ENCODE measurements around the gene SYNGR3.

DNA sequence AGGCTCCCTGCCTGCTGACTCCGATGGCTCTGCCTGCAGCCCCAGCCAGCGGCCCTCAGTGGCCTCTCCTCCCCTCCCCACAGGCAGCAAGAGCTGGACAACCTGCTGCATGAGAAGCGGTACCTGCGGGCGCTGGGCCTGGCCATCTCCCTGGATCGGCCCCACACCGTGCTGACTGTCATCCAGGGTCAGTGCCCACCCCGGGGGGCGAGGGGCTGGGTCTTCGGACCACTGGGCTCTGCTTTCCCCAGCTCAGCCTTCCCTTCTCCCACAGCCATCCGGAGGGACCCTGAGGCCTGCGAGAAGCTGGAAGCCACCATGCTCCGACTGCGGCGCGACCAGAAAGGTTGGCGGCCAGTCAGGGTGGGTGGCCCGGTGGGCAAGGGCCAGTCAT lies 11.9 kb upstream of the SYNGR3 start:
- TF ChIP-seq RAD21 (IDR thresholded peaks at IDR 0.05; ENCODE audit: low read depth) = no peak
- TF ChIP-seq CEBPB (IDR thresholded peaks at IDR 0.05) = no peak
- TF ChIP-seq EP300 (IDR thresholded peaks at IDR 0.05; ENCODE audit: borderline replicate concordance) = no peak
- TF ChIP-seq YY1 (IDR thresholded peaks at IDR 0.05; ENCODE audit: low read depth) = no peak
- TF ChIP-seq TEAD4 (IDR thresholded peaks at IDR 0.05) = no peak
- TF ChIP-seq, protein P1, sequence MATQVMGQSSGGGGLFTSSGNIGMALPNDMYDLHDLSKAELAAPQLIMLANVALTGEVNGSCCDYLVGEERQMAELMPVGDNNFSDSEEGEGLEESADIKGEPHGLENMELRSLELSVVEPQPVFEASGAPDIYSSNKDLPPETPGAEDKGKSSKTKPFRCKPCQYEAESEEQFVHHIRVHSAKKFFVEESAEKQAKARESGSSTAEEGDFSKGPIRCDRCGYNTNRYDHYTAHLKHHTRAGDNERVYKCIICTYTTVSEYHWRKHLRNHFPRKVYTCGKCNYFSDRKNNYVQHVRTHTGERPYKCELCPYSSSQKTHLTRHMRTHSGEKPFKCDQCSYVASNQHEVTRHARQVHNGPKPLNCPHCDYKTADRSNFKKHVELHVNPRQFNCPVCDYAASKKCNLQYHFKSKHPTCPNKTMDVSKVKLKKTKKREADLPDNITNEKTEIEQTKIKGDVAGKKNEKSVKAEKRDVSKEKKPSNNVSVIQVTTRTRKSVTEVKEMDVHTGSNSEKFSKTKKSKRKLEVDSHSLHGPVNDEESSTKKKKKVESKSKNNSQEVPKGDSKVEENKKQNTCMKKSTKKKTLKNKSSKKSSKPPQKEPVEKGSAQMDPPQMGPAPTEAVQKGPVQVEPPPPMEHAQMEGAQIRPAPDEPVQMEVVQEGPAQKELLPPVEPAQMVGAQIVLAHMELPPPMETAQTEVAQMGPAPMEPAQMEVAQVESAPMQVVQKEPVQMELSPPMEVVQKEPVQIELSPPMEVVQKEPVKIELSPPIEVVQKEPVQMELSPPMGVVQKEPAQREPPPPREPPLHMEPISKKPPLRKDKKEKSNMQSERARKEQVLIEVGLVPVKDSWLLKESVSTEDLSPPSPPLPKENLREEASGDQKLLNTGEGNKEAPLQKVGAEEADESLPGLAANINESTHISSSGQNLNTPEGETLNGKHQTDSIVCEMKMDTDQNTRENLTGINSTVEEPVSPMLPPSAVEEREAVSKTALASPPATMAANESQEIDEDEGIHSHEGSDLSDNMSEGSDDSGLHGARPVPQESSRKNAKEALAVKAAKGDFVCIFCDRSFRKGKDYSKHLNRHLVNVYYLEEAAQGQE (IDR thresholded peaks at IDR 0.05; ENCODE audit: low read depth) = no peak
- peak; percentile 64; the same call in 1 of the 2 replicates for TF ChIP-seq ZBTB7A (IDR thresholded peaks at IDR 0.05; ENCODE audit: low read depth)
- TF ChIP-seq, protein P2, sequence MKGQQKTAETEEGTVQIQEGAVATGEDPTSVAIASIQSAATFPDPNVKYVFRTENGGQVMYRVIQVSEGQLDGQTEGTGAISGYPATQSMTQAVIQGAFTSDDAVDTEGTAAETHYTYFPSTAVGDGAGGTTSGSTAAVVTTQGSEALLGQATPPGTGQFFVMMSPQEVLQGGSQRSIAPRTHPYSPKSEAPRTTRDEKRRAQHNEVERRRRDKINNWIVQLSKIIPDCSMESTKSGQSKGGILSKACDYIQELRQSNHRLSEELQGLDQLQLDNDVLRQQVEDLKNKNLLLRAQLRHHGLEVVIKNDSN (IDR thresholded peaks at IDR 0.05) = no peak
- TF ChIP-seq EGR1 (IDR thresholded peaks at IDR 0.05) = no peak
- no peak for TF ChIP-seq CREB1 (IDR thresholded peaks at IDR 0.05; ENCODE audit: low read depth)
- TF ChIP-seq TCF12 (IDR thresholded peaks at IDR 0.05; ENCODE audit: low read depth) = no peak
- TF ChIP-seq FOXM1 (IDR thresholded peaks at IDR 0.05; ENCODE audit: borderline replicate concordance, low read depth) = no peak
